Mesothelial cell of epicardium (in vitro differentiated cells): Measurements from ENCODE around the gene SPEM3. TPM values are rescaled to one million over a fixed set of nuclear protein-coding genes. Genes with fewer than 3 reads are reported as not detected.

Source experiments
- DNase-seq, 2 experiments: peaks; one replicate each; pipeline ENCODE4 v3.0.0; 2021; ENCODE audit warnings: low spot score in 2 of 2; ENCODE audit not compliant: unreplicated experiment in 2 of 2
- H3K27ac Mint-ChIP-seq: 2 replicates; pipeline ENCODE4 v1.8.0; 2021; ENCODE audit warnings: mixed read lengths
- H3K27me3 Mint-ChIP-seq: 2 replicates; pipeline ENCODE4 v1.8.0; 2021; ENCODE audit warnings: low read depth, mixed read lengths
- H3K36me3 Mint-ChIP-seq: 2 replicates; pipeline ENCODE4 v1.8.0; 2021; ENCODE audit warnings: mixed read lengths
- H3K4me1 Mint-ChIP-seq: 2 replicates; pipeline ENCODE4 v1.8.0; 2021; ENCODE audit warnings: mixed read lengths
- H3K4me3 Mint-ChIP-seq: 2 replicates; pipeline ENCODE4 v1.8.0; 2021; ENCODE audit warnings: mild to moderate bottlenecking, moderate library complexity, mixed read lengths
- H3K9me3 Mint-ChIP-seq: 2 replicates; pipeline ENCODE4 v1.8.0; 2021; ENCODE audit warnings: mixed read lengths
- total RNA-seq: library from RNA; stranded (reverse); gene quantifications from 3 replicates; pipeline ENCODE4 v1.2.1, GENCODE V29; 2021
- TF ChIP-seq, protein P1 (sequence below): fragments of 200-600 bp; sonication (generic); IDR thresholded peaks from one replicate; pipeline ENCODE4 v1.5.0; 2021; ENCODE audit warnings: antibody characterized with exemption; ENCODE audit not compliant: unreplicated experiment

The SPEM3 gene
- total RNA-seq, 1 donor from 2014 or later, result not detected

DNA sequence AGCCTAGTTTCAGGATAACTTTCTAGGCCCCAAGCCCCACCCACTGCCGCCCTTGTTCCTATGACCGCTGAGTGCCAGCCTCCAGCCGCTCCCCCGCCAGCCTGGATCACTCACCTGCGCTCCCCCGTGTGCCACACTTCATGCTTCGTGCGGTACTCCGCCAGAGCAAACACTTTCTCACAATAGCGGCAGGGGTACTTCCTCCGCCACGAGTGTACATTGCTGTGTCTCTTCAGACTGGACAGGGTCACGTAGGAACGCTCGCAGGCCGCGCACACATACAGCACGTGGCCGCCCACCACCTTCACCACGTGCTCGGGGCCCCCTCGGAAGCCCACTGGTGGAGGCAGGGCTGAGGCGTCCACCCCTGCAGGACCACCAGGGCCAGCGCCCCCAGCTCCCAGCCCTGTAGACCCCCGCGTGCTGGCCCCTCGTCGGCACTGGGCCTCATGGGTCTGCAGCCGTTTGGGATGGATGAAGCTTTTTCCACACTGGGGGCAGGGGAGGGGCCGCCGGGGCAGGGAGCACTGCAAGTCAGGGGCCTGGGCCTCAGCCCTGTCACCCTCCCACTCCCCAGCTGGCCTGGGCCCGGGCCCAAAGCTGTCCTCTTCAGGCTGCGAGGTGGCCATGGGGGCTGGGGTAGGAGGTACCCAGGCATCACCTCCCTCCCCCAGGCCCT lies 37.1 kb downstream of the SPEM3 start:
- H3K9me3 Mint-ChIP-seq, result no peaks in the 10 kb centered on the region
- no peak for DNase-seq
- no peaks in the 10 kb centered on the region for H3K27me3 Mint-ChIP-seq
- H3K4me3 Mint-ChIP-seq, result no peak overlapping the region
- TF ChIP-seq, protein P1, sequence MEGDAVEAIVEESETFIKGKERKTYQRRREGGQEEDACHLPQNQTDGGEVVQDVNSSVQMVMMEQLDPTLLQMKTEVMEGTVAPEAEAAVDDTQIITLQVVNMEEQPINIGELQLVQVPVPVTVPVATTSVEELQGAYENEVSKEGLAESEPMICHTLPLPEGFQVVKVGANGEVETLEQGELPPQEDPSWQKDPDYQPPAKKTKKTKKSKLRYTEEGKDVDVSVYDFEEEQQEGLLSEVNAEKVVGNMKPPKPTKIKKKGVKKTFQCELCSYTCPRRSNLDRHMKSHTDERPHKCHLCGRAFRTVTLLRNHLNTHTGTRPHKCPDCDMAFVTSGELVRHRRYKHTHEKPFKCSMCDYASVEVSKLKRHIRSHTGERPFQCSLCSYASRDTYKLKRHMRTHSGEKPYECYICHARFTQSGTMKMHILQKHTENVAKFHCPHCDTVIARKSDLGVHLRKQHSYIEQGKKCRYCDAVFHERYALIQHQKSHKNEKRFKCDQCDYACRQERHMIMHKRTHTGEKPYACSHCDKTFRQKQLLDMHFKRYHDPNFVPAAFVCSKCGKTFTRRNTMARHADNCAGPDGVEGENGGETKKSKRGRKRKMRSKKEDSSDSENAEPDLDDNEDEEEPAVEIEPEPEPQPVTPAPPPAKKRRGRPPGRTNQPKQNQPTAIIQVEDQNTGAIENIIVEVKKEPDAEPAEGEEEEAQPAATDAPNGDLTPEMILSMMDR, result no peak
- H3K27ac Mint-ChIP-seq, result no peak overlapping the region
- H3K36me3 Mint-ChIP-seq, result peaks cover 17% of the 10 kb centered on the region
- peaks cover 9% of the 10 kb centered on the region for H3K4me1 Mint-ChIP-seq

DNA sequence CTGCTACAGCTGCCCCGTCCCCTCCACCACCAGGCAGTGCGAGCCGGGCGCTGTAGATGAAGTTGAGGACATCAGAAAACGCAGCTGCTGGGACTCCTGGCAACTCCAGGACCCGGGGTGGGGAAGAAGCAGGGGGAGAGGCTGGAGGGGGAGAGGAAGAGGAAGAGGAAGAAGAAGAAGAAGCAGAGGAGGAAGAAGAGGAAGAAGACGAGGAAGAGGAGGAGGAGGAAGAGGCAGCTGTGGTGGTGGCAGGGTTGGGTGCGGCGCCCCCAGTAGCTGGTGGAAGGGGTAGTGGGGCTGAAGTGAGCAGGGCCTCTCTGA lies 37.6 kb downstream of the SPEM3 start:
- no peak overlapping the region for H3K4me3 Mint-ChIP-seq
- no peak overlapping the region for H3K27ac Mint-ChIP-seq
- H3K4me1 Mint-ChIP-seq, result peaks cover 9% of the 10 kb centered on the region
- peaks cover 13% of the 10 kb centered on the region for H3K36me3 Mint-ChIP-seq
- TF ChIP-seq, protein P1, result no peak
- H3K27me3 Mint-ChIP-seq, result no peaks in the 10 kb centered on the region
- no peak for DNase-seq
- H3K9me3 Mint-ChIP-seq, result no peaks in the 10 kb centered on the region

DNA sequence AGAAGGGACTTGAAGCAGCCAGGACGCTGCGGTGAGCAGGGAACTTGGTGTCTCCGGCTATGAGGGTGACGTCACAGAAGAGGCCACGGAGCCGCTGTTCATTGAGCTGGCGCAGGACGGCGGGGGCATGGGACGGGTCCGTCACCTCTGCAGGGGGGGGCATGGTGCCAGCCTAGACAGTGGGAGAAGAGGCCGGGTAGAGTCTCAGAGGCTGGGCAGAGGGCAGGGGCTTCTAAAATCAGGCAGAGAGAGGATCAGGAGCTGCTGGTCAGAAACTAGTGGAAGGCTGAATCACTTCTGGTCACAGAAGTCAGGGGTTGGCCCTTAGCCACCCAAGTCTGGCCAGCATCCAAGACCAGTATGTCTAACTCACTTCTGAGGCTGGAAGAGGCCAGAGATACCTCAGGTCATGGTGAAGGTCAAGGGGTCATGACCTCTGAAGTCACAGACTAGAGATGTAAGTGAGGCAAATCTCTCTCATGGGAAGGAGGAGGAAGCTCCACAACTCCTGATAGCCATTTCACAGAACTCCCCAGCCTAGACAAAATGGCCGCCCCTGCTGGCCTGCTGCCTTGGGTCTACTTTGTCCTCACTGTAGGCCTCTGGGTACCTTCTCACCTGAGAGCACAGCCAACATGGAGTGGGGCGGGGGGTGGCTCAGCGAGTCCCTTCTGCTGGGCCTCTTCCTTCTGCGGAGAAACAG lies 38.1 kb downstream of the SPEM3 start:
- Mint-ChIP-seq H3K4me1 (peaks cover 9% of the 10 kb centered on the region), H3K27ac (peak overlapping the region; percentile 59), H3K27me3 (no peaks in the 10 kb centered on the region), H3K36me3 (peaks cover 11% of the 10 kb centered on the region), H3K4me3 (no peak overlapping the region), H3K9me3 (no peaks in the 10 kb centered on the region)
- TF ChIP-seq, protein P1, result no peak
- no peak for DNase-seq

DNA sequence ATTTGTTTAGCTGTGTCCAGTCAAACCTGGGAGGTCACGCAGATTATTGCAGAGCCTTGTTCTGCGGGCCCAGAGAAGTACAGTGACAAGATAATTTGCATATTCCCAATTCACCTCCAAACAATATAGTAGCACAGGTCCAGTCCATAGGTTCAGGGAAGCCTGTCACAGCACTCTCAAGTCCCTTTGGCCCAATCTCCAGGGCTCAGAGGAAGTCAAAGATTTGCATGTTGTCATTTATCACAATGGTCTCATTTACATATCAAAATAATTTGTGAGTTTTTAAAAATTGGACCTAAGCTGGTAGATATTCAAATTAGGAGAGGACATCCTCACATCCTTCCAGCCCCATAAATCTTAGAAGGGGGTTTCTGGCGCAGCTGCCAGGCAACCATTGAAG lies 38.8 kb downstream of the SPEM3 start:
- Mint-ChIP-seq H3K4me1 (peaks cover 9% of the 10 kb centered on the region), H3K27me3 (no peaks in the 10 kb centered on the region), H3K36me3 (peaks cover 11% of the 10 kb centered on the region), H3K4me3 (no peak overlapping the region), H3K9me3 (no peaks in the 10 kb centered on the region), H3K27ac (peak overlapping the region; percentile 59)
- TF ChIP-seq, protein P1, result no peak
- no peak for DNase-seq

DNA sequence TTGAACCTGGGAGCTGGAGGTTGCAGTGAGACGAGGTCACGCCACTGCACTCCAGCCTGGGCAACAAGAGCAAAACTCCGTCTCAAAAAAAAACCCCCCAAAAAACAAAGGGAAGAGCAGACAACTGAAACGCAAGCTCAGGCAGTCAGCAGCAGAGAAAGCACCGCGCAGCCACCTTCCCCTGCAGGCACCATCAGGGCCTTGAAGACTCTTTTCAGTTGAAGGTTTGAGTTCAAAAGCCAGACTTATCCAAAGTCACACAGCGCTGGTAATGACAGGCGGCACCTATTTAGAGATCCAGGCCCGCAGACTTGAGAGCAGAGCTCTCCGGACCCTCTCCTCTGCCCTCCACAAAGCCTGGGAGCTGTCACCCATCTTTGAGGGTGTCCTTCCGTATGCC lies 39.6 kb downstream of the SPEM3 start:
- peaks cover 11% of the 10 kb centered on the region for H3K36me3 Mint-ChIP-seq
- H3K4me3 Mint-ChIP-seq, result no peak overlapping the region
- no peaks in the 10 kb centered on the region for H3K9me3 Mint-ChIP-seq
- H3K27ac Mint-ChIP-seq, result peak overlapping the region; percentile 34
- no peak for DNase-seq
- TF ChIP-seq, protein P1, result no peak
- peaks cover 9% of the 10 kb centered on the region for H3K4me1 Mint-ChIP-seq
- no peaks in the 10 kb centered on the region for H3K27me3 Mint-ChIP-seq
